22Rv1 (cell line): Measurements from ENCODE around the gene VPS8.

ENCODE experiments used
- H3K27ac ChIP-seq: fragments of 450-650 bp; 2 replicates; pipeline ENCODE4 v1.5.1; 2017
- ZFX ChIP-seq: fragments of 450-650 bp; IDR thresholded peaks from 2 replicates; pipeline ENCODE4 v1.6.1; 2017; ENCODE audit warnings: antibody characterized with exemption, borderline replicate concordance
- TF ChIP-seq, protein P1 (sequence below): fragments of 450-650 bp; IDR thresholded peaks from 2 replicates; pipeline ENCODE4 v1.5.1; 2017; ENCODE audit warnings: mild to moderate bottlenecking

Gene VPS8

GRCh38 chr3:184785890-184786279 lies 26.1 kb upstream of the VPS8 start:
- no peak overlapping the region for H3K27ac ChIP-seq
- TF ChIP-seq ZFX = no peak
- TF ChIP-seq, protein P1, sequence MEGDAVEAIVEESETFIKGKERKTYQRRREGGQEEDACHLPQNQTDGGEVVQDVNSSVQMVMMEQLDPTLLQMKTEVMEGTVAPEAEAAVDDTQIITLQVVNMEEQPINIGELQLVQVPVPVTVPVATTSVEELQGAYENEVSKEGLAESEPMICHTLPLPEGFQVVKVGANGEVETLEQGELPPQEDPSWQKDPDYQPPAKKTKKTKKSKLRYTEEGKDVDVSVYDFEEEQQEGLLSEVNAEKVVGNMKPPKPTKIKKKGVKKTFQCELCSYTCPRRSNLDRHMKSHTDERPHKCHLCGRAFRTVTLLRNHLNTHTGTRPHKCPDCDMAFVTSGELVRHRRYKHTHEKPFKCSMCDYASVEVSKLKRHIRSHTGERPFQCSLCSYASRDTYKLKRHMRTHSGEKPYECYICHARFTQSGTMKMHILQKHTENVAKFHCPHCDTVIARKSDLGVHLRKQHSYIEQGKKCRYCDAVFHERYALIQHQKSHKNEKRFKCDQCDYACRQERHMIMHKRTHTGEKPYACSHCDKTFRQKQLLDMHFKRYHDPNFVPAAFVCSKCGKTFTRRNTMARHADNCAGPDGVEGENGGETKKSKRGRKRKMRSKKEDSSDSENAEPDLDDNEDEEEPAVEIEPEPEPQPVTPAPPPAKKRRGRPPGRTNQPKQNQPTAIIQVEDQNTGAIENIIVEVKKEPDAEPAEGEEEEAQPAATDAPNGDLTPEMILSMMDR = no peak

GRCh38 chr3:184786280-184786941 lies 25.6 kb upstream of the VPS8 start:
- TF ChIP-seq, protein P1 = no peak
- no peak for TF ChIP-seq ZFX
- H3K27ac ChIP-seq = no peak overlapping the region

GRCh38 chr3:184788751-184789150 lies 23.2 kb upstream of the VPS8 start:
- no peak overlapping the region for H3K27ac ChIP-seq
- TF ChIP-seq, protein P1 = no peak
- TF ChIP-seq ZFX = no peak

DNA sequence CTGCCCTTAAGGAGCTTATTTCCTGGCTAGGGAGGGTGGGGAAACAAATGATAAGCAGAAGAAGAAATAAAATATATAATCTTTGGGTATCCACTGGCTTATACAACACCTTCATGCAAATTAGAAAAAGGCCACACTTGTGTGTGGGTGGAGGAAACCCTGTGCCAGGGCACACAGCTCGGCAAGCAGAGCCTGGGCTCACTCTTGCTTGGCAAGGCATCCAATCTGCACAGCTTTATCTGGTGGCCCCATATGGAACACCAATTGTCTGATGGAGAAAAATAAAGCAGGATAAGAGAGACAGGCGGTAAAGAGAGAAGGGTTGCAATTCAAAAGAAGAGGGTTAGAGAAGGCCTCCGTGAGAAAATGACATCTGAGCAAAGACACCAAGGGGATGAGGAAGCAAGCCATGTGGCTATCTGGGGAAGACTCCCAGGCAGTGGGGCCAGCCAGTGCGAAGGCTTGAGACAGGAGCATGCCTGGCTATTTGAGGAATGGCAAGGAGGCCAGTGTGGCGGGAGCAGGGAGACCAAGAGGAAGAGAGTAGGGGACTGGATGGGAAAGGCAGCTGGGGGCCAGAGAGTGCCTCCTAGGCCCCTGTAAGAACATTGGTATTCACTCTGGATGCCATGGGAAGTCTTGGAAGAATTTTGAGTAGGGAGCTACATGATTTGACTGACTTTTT lies 22.5 kb upstream of the VPS8 start:
- TF ChIP-seq ZFX = no peak
- TF ChIP-seq, protein P1 = no peak
- H3K27ac ChIP-seq = no peak overlapping the region

GRCh38 chr3:184791171-184791570 lies 20.8 kb upstream of the VPS8 start:
- no peak for TF ChIP-seq ZFX
- TF ChIP-seq, protein P1 = no peak

GRCh38 chr3:184795522-184796190 lies 16.3 kb upstream of the VPS8 start:
- no peak for TF ChIP-seq ZFX
- TF ChIP-seq, protein P1 = no peak

More at GRCh38 chr3:184791171-184791570, 20.8 kb upstream of the VPS8 start:
- H3K27ac ChIP-seq = no peak overlapping the region

GRCh38 chr3:184796551-184796950 lies 15.4 kb upstream of the VPS8 start:
- TF ChIP-seq ZFX = no peak
- TF ChIP-seq, protein P1 = no peak

More at GRCh38 chr3:184795522-184796190, 16.3 kb upstream of the VPS8 start:
- no peak overlapping the region for H3K27ac ChIP-seq

More at GRCh38 chr3:184796551-184796950, 15.4 kb upstream of the VPS8 start:
- no peak overlapping the region for H3K27ac ChIP-seq
